OCI-LY3 (cell line): Measurements from ENCODE around the gene PDCD6IP.

Source experiments
- CTCF ChIP-seq: fragments of 200-600, 300-600 bp; sonication (generic); IDR thresholded peaks from 2 replicates; pipeline ENCODE4 v1.5.1; 2014; ENCODE audit warnings: antibody characterized with exemption, low read length, low read depth
- EZH2phosphoT487 ChIP-seq: fragments of 200-600 bp; shearing (Covaris generic); IDR thresholded peaks from 2 replicates; pipeline ENCODE4 v1.6.1; 2018; ENCODE audit warnings: antibody characterized with exemption, mixed run types, low read depth

GRCh38 chr3:33900440-33900808 lies 102.0 kb downstream of the PDCD6IP start:
- TF ChIP-seq CTCF (no peak), EZH2phosphoT487 (no peak)
